Psoas muscle (tissue), 8 donors: ENCODE results near the gene FDX2. TPM values are rescaled to one million over a fixed set of nuclear protein-coding genes. Genes with fewer than 3 reads are reported as not detected.

Experiments used
- ATAC-seq, 4 donors: fragments of 200-7000 bp; cut with Tn5 transposase; one replicate each; pipeline ENCODE4 v1.9.1; 2020; ENCODE audit warnings: moderate library complexity in 3 of 4, mild to moderate bottlenecking in 2 of 4
- DNase-seq, 2 donors: peaks; one replicate each; pipeline ENCODE4 v3.0.0-alpha.2; 2020
- H3K27ac ChIP-seq: fragments of 200-600 bp; one replicate; pipeline ENCODE4 v1.8.0; 2022
- H3K27me3 ChIP-seq, 3 donors: fragments of 200-600 bp in 1 of 3; one replicate each; pipeline versions ENCODE4 v1.6.1 to v1.8.0; 2013 to 2022; ENCODE audit warnings: low read length in 2 of 3, mild to moderate bottlenecking in 2 of 3, moderate library complexity in 1 of 3; ENCODE audit not compliant: insufficient read depth in 3 of 3
- H3K36me3 ChIP-seq, 2 donors: fragments of 200-600 bp in 1 of 2; one replicate each; pipeline versions ENCODE4 v1.6.1 to v1.8.0; 2013 to 2022; ENCODE audit warnings: low read depth in 1 of 2, mild to moderate bottlenecking in 1 of 2, moderate library complexity in 1 of 2; ENCODE audit not compliant: insufficient read depth in 1 of 2
- H3K4me1 ChIP-seq: fragments of 200-600 bp; one replicate; pipeline ENCODE4 v1.8.0; 2022
- H3K4me3 ChIP-seq: fragments of 200-600 bp; one replicate; pipeline ENCODE4 v1.8.0; 2022; ENCODE audit warnings: mild to moderate bottlenecking
- H3K9me3 ChIP-seq: fragments of 200-600 bp; one replicate; pipeline ENCODE4 v1.8.0; 2022
- CTCF ChIP-seq: fragments of 200-600 bp; IDR thresholded peaks from one replicate; pipeline ENCODE4 v1.8.0; 2022; ENCODE audit warnings: antibody characterized with exemption
- WGBS, 3 donors: extraction: QIAGEN DNeasy Blood & Tissue Kit; methylation state at CpG; one replicate each; pipeline versions ENCODE4 v1.1.6 to v1.1.7; 2013; 5-methylcytosine and 5-hydroxymethylcytosine counted together
- intact Hi-C, 2 donors: fragments of 100-400 bp; cut with DNase I; formaldehyde crosslinking; loops; one replicate each; pipeline versions ENCODE4 v1.11.0 to v1.14.2; 2022
- polyA plus RNA-seq, 3 donors: library from polyadenylated mRNA; stranded (reverse); fragments of 200-250 nt; gene quantifications; one replicate each; pipeline ENCODE4 v1.2.3, GENCODE V29; 2013
- total RNA-seq, 4 donors: library from RNA; stranded (reverse); fragmentation: NEBNext Ultra II Directional in 2 of 4; extraction: Animal tissue kit (Norgen Biotek cat#: 25700) in 2 of 4; gene quantifications; one replicate each; pipeline versions ENCODE4 v1.2.1 to v1.2.4, GENCODE V29; 2021 to 2023
- donor health status: healthy with polysubstance abuse.
- donor health status: DM: no; HTN: no; CAD: no; lungs with moderate emphysema.
- donor health status: Bipolar disorder and iron deficiency.
- donor health status: healthy.
- donor health status: DM: yes; HTN: yes; CAD: no.
- donor health status: DM: no; HTN: no; CAD: no.
- donor health status: DM: no; HTN: no; CAD: no.
- donor health status: DM: yes; HTN: yes; CAD: no.

The FDX2 gene
- total and polyA plus RNA-seq, 7 donors: 16.0 to 52.5 (median 21.8) TPM

- WGBS, 3 donors: 72 to 76% (median 76%) methylated on average over 7 of the region's 7 CpGs
- Histone ChIP-seq H3K36me3 (peaks cover 0 to 22% of the 10 kb centered on the region in 2 donors), H3K4me1 (no peaks in the 10 kb centered on the region), H3K4me3 (no peak overlapping the region), H3K27me3 (no peaks in the 10 kb centered on the region), H3K27ac (no peak overlapping the region), H3K9me3 (no peaks in the 10 kb centered on the region)
- no peak for TF ChIP-seq CTCF
- intact Hi-C loops: no loop called here
- no peak for DNase-seq
- ATAC-seq: no peak
These were observed 53.0 kb downstream of the FDX2 start for GRCh38 chr19:10262771-10263170.

GRCh38 chr19:10260141-10260584, 55.7 kb downstream of the FDX2 start:
- H3K36me3 ChIP-seq: peaks cover 1 to 48% of the 10 kb centered on the region in 2 donors
- H3K27me3 ChIP-seq: no peaks in the 10 kb centered on the region
- ATAC-seq: no peak
- no peak overlapping the region for H3K27ac ChIP-seq
- H3K9me3 ChIP-seq: no peaks in the 10 kb centered on the region
- no peak for DNase-seq
- H3K4me1 ChIP-seq: no peaks in the 10 kb centered on the region
- intact Hi-C loops: no loop called here
- 83 to 84% (median 84%) methylated on average over 8 of the region's 8 CpGs for WGBS, 3 donors
- no peak overlapping the region for H3K4me3 ChIP-seq
- TF ChIP-seq CTCF: no peak

Other genes with a start within 250 kb of the FDX2 start
- 1 to 10 TPM; 2.9 to 5.7 (median 4.0) TPM for gene SHFL, start 229.7 kb downstream of the FDX2 start, total RNA-seq
- gene SHFL, start 229.7 kb downstream of the FDX2 start, polyA plus RNA-seq: 1 to 10 TPM; 3.1 to 4.3 (median 3.4) TPM
- gene ANGPTL6, start 213.3 kb downstream of the FDX2 start, total RNA-seq: not detected
- under 1 TPM in 2 of 3 donors, not detected in 1; 0.18 to 0.20 TPM for gene ANGPTL6, start 213.3 kb downstream of the FDX2 start, polyA plus RNA-seq
- gene PPAN, start 209.7 kb downstream of the FDX2 start, total RNA-seq: 10 to 100 TPM; 29.3 to 70.6 (median 59.1) TPM
- gene PPAN, start 209.7 kb downstream of the FDX2 start, polyA plus RNA-seq: 10 to 100 TPM; 48.4 to 93.4 (median 60.8) TPM
- gene P2RY11, start 204.3 kb downstream of the FDX2 start, total RNA-seq: 10 to 100 TPM; 11.0 to 18.5 (median 14.6) TPM
- gene P2RY11, start 204.3 kb downstream of the FDX2 start, polyA plus RNA-seq: 10 to 100 TPM in 1 of 3 donors, 1 to 10 TPM in 2; 4.0 to 15.7 (median 6.0) TPM
- 100 to 1,000 TPM; 278 to 337 (median 305) TPM for gene EIF3G, start 196.1 kb downstream of the FDX2 start, total RNA-seq
- gene EIF3G, start 196.1 kb downstream of the FDX2 start, polyA plus RNA-seq: 100 to 1,000 TPM; 257 to 358 (median 311) TPM
- 10 to 100 TPM; 11.1 to 20.2 (median 16.2) TPM for gene DNMT1, start 121.1 kb downstream of the FDX2 start, total RNA-seq
- gene DNMT1, start 121.1 kb downstream of the FDX2 start, polyA plus RNA-seq: 10 to 100 TPM in 2 of 3 donors, 1 to 10 TPM in 1; 7.1 to 25.2 (median 13.5) TPM
- gene S1PR2, start 84.7 kb downstream of the FDX2 start, total RNA-seq: 1 to 10 TPM; 1.1 to 2.0 (median 1.6) TPM
- under 1 TPM; 0.17 to 0.59 (median 0.36) TPM for gene S1PR2, start 84.7 kb downstream of the FDX2 start, polyA plus RNA-seq
- 10 to 100 TPM; 54.9 to 94.0 (median 58.9) TPM for gene MRPL4, start 63.8 kb downstream of the FDX2 start, total RNA-seq
- gene MRPL4, start 63.8 kb downstream of the FDX2 start, polyA plus RNA-seq: 100 to 1,000 TPM in 1 of 3 donors, 10 to 100 TPM in 2; 78.1 to 191 (median 79.9) TPM
- 1 to 10 TPM; 3.7 to 8.0 (median 6.9) TPM for gene ICAM1, start 44.9 kb downstream of the FDX2 start, total RNA-seq
- gene ICAM1, start 44.9 kb downstream of the FDX2 start, polyA plus RNA-seq: 1 to 10 TPM; 2.7 to 7.5 (median 3.3) TPM
- gene ICAM4, start 29.1 kb downstream of the FDX2 start, total RNA-seq: under 1 TPM in 1 of 4 donors, not detected in 3; 0.47 TPM
- under 1 TPM in 2 of 3 donors, not detected in 1; 0.04 to 0.18 TPM for gene ICAM4, start 29.1 kb downstream of the FDX2 start, polyA plus RNA-seq
- gene ICAM5, start 26.1 kb downstream of the FDX2 start, total RNA-seq: under 1 TPM in 2 of 4 donors, not detected in 2; 0.13 to 0.22 TPM
- under 1 TPM in 2 of 3 donors, not detected in 1; 0.04 TPM for gene ICAM5, start 26.1 kb downstream of the FDX2 start, polyA plus RNA-seq
- gene ZGLP1, start 6.2 kb downstream of the FDX2 start, total RNA-seq: 1 to 10 TPM in 1 of 4 donors, under 1 TPM in 2, not detected in 1; 0.59 to 2.9 (median 0.69) TPM
- gene ZGLP1, start 6.2 kb downstream of the FDX2 start, polyA plus RNA-seq: 1 to 10 TPM in 1 of 3 donors, under 1 TPM in 2; 0.69 to 1.6 (median 1.00) TPM
- gene RAVER1, start 17.5 kb upstream of the FDX2 start, total RNA-seq: 10 to 100 TPM in 2 of 4 donors, 1 to 10 TPM in 2; 7.9 to 11.2 (median 9.9) TPM
- 1 to 10 TPM; 4.3 to 8.2 (median 4.8) TPM for gene RAVER1, start 17.5 kb upstream of the FDX2 start, polyA plus RNA-seq
- gene ICAM3, start 23.6 kb upstream of the FDX2 start, total RNA-seq: 10 to 100 TPM in 1 of 4 donors, 1 to 10 TPM in 3; 6.4 to 10.1 (median 8.1) TPM
- gene ICAM3, start 23.6 kb upstream of the FDX2 start, polyA plus RNA-seq: 10 to 100 TPM in 1 of 3 donors, 1 to 10 TPM in 2; 7.8 to 10.1 (median 9.2) TPM
- gene TYK2, start 64.6 kb upstream of the FDX2 start, total RNA-seq: 10 to 100 TPM; 37.1 to 57.6 (median 40.4) TPM
- gene TYK2, start 64.6 kb upstream of the FDX2 start, polyA plus RNA-seq: 10 to 100 TPM; 40.7 to 58.8 (median 41.7) TPM
- 100 to 1,000 TPM; 165 to 182 (median 171) TPM for gene CDC37, start 87.5 kb upstream of the FDX2 start, total RNA-seq
- 100 to 1,000 TPM; 208 to 268 (median 234) TPM for gene CDC37, start 87.5 kb upstream of the FDX2 start, polyA plus RNA-seq
- 10 to 100 TPM in 3 of 4 donors, 1 to 10 TPM in 1; 7.9 to 29.0 (median 16.8) TPM for gene PDE4A, start 104.5 kb upstream of the FDX2 start, total RNA-seq
- 10 to 100 TPM in 2 of 3 donors, 1 to 10 TPM in 1; 4.1 to 15.1 (median 11.5) TPM for gene PDE4A, start 104.5 kb upstream of the FDX2 start, polyA plus RNA-seq
- 100 to 1,000 TPM; 109 to 208 (median 169) TPM for gene KEAP1, start 187.3 kb upstream of the FDX2 start, total RNA-seq
- 100 to 1,000 TPM; 154 to 242 (median 205) TPM for gene KEAP1, start 187.3 kb upstream of the FDX2 start, polyA plus RNA-seq
- gene S1PR5, start 201.4 kb upstream of the FDX2 start, total RNA-seq: under 1 TPM; 0.15 to 0.30 (median 0.17) TPM
- gene S1PR5, start 201.4 kb upstream of the FDX2 start, polyA plus RNA-seq: under 1 TPM; 0.07 to 0.12 (median 0.08) TPM
- gene ATG4D, start 227.9 kb upstream of the FDX2 start, total RNA-seq: 10 to 100 TPM; 42.5 to 71.8 (median 60.8) TPM
- 10 to 100 TPM; 49.3 to 95.7 (median 72.8) TPM for gene ATG4D, start 227.9 kb upstream of the FDX2 start, polyA plus RNA-seq
- gene KRI1, start 250.0 kb upstream of the FDX2 start, total RNA-seq: 10 to 100 TPM; 17.3 to 20.6 (median 20.3) TPM
- 10 to 100 TPM; 14.8 to 21.6 (median 20.1) TPM for gene KRI1, start 250.0 kb upstream of the FDX2 start, polyA plus RNA-seq